Measurements from ENCODE around the gene LRP1-AS.

DNA sequence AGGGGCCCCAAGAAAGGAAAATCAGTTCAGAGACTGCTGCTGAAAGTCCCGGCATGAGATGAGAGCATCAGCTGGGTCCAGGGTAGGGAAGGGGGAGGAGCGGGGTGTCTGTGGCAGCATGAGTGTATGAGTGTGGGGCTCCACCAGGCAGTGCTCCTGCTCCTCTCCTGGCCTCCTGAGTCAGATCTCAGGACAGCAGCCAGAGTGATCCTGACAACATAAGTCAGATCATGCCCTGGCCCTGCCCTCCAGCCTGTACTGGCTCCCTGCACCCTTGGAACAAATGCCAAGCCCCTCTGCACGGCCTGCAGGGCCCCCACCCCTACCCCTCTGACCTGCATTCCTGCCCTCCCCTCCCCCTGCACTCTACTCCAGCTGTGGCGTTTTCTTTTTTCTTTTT is 24.2 kb upstream of the LRP1-AS start:
- TF ChIP-seq, protein P1, sequence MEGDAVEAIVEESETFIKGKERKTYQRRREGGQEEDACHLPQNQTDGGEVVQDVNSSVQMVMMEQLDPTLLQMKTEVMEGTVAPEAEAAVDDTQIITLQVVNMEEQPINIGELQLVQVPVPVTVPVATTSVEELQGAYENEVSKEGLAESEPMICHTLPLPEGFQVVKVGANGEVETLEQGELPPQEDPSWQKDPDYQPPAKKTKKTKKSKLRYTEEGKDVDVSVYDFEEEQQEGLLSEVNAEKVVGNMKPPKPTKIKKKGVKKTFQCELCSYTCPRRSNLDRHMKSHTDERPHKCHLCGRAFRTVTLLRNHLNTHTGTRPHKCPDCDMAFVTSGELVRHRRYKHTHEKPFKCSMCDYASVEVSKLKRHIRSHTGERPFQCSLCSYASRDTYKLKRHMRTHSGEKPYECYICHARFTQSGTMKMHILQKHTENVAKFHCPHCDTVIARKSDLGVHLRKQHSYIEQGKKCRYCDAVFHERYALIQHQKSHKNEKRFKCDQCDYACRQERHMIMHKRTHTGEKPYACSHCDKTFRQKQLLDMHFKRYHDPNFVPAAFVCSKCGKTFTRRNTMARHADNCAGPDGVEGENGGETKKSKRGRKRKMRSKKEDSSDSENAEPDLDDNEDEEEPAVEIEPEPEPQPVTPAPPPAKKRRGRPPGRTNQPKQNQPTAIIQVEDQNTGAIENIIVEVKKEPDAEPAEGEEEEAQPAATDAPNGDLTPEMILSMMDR (IDR thresholded peaks at IDR 0.05): no peak
- no peak for TF ChIP-seq POLR2A (IDR thresholded peaks at IDR 0.05)

Data from vagina (tissue), 2 donors.